Cardiac muscle cell (in vitro differentiated cells and primary cell): Measurements from ENCODE around the gene CCDC90B. TPM values are rescaled to one million over a fixed set of nuclear protein-coding genes. Genes with fewer than 3 reads are reported as not detected.

Experiments used
- DNase-seq, 2 donors: peaks; one replicate each; pipeline versions ENCODE4 v3.0.0 to v3.0.0-alpha.2; 2010 to 2017; ENCODE audit warnings: low read depth in 1 of 2, low spot score in 1 of 2
- H3K27ac ChIP-seq: fragments of 200-600 bp; sonication (generic); 2 replicates; pipeline ENCODE4 v1.5.1; 2016
- H3K27me3 ChIP-seq: fragments of 200-600 bp; sonication (generic); 2 replicates; pipeline ENCODE4 v1.6.0; 2016; ENCODE audit warnings: control low read depth
- H3K36me3 ChIP-seq: fragments of 200-600 bp; sonication (generic); 2 replicates; pipeline ENCODE4 v1.5.1; 2016; ENCODE audit warnings: control low read depth
- H3K4me1 ChIP-seq: fragments of 200-600 bp; sonication (generic); 2 replicates; pipeline ENCODE4 v1.8.1; 2017; ENCODE audit warnings: low read depth, mild to moderate bottlenecking, mixed run types
- H3K4me3 ChIP-seq: fragments of 200-600 bp; sonication (generic); 2 replicates; pipeline ENCODE4 v1.5.1; 2016; ENCODE audit warnings: mild to moderate bottlenecking
- H3K9me3 ChIP-seq: fragments of 200-600 bp; sonication (generic); 2 replicates; pipeline ENCODE4 v1.5.1; 2017; ENCODE audit warnings: low read depth, mild to moderate bottlenecking, control low read depth
- polyA plus RNA-seq: library from polyadenylated mRNA; unstranded; fragments of >200 nt; fragmentation: Nextera tagmentation; extraction: Ambion mirVana; gene quantifications from 2 replicates; pipeline ENCODE4 v1.2.1, GENCODE V29; 2016
- total RNA-seq: library from RNA; depleted of rRNA; stranded (reverse); fragments of >200 nt; gene quantifications from 2 replicates; pipeline ENCODE4 v1.2.3, GENCODE V29; 2016
- TF ChIP-seq, protein P1 (sequence below): IDR thresholded peaks from 2 replicates; pipeline ENCODE4 v1.5.1; 2012; ENCODE audit warnings: low read depth, mild to moderate bottlenecking, low read length

CCDC90B gene
- total and polyA plus RNA-seq, 2 experiments from 2014 or later = 58.8 to 94.1 TPM

DNA sequence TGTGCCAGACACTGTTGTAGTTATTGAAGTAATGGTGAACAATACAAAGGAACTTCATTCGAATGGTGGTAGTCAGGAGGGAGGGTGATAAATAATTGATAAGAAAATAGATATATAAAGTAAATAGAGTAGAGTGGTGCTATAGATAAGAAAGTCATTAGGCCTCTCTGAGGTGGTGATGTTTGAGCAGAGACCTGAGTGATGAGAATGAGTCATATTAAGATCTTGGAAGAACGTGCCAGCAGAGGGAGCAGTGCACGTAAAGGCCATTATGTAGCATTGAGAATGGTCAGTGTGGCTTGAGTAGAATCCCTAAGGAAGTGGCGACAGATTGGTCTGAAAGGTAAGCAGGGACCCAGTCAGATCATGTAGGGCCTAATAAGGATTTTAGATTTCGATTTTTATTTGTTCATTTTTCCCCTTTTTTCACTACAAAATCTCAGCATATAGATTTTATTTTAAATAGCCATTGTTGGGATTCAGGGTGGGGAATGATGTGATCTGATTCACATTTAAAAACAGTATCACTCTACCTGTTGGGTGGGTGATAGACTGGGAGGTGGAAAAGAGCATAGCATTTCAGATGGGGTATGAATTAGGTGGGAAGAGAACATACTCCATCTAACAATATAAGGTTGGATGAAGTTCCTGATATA is 44.7 kb downstream of the CCDC90B start:
- TF ChIP-seq, protein P1, sequence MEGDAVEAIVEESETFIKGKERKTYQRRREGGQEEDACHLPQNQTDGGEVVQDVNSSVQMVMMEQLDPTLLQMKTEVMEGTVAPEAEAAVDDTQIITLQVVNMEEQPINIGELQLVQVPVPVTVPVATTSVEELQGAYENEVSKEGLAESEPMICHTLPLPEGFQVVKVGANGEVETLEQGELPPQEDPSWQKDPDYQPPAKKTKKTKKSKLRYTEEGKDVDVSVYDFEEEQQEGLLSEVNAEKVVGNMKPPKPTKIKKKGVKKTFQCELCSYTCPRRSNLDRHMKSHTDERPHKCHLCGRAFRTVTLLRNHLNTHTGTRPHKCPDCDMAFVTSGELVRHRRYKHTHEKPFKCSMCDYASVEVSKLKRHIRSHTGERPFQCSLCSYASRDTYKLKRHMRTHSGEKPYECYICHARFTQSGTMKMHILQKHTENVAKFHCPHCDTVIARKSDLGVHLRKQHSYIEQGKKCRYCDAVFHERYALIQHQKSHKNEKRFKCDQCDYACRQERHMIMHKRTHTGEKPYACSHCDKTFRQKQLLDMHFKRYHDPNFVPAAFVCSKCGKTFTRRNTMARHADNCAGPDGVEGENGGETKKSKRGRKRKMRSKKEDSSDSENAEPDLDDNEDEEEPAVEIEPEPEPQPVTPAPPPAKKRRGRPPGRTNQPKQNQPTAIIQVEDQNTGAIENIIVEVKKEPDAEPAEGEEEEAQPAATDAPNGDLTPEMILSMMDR = peak; percentile 76
- DNase-seq = peak; percentile 75 to 77
- H3K36me3 ChIP-seq = no peaks in the 10 kb centered on the region
- H3K4me3 ChIP-seq = no peak overlapping the region
- no peaks in the 10 kb centered on the region for H3K9me3 ChIP-seq
- no peak overlapping the region for H3K27ac ChIP-seq
- peaks cover 11% of the 10 kb centered on the region for H3K4me1 ChIP-seq
- no peaks in the 10 kb centered on the region for H3K27me3 ChIP-seq

DNA sequence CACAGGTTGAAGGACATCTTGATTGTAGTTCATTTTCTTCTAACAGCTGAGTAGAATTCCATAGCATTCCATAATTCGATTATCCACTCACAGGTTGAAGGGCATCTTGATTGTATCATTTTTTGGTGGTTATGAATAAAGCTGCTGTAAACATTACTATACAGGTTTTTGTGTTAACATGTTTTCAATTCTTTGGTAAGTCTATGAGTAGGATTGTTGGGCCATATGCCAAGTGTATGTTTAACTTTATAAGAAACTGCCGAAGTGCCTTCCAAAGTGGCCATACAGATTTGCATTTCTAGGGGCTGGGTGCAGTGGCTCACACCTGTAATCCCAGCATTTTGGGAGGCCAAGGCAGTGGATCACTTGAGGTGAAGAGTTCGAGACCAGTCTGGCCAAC is 48.1 kb downstream of the CCDC90B start:
- H3K27me3 ChIP-seq = no peaks in the 10 kb centered on the region
- no peaks in the 10 kb centered on the region for H3K9me3 ChIP-seq
- H3K27ac ChIP-seq = no peak overlapping the region
- no peak overlapping the region for H3K4me3 ChIP-seq
- TF ChIP-seq, protein P1 = no peak
- no peak for DNase-seq
- peaks cover 27% of the 10 kb centered on the region for H3K4me1 ChIP-seq
- no peaks in the 10 kb centered on the region for H3K36me3 ChIP-seq

DNA sequence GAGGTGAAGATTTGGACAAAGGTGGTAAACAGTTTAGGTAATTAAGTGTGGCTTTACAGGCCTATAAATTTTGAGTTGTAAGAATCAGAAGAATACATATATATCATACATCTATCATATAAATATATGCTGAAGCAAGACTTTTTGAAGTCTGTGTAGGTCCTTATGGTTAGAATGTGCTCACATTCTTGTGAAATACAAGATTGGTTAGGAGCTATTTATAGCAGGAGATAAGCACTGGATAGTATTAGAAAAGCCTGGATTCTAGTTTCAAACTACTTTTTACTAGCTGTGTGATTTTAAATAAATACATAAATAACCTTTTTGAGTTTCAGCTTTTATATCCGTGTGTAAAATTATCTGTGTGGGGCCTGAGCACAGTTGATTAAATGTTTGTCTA is 50.3 kb downstream of the CCDC90B start:
- peaks cover 27% of the 10 kb centered on the region for H3K4me1 ChIP-seq
- TF ChIP-seq, protein P1 = no peak
- no peaks in the 10 kb centered on the region for H3K9me3 ChIP-seq
- H3K27ac ChIP-seq = peak overlapping the region; percentile 89
- no peaks in the 10 kb centered on the region for H3K36me3 ChIP-seq
- H3K4me3 ChIP-seq = no peak overlapping the region
- peak; percentile 53 to 57 for DNase-seq
- no peaks in the 10 kb centered on the region for H3K27me3 ChIP-seq

DNA sequence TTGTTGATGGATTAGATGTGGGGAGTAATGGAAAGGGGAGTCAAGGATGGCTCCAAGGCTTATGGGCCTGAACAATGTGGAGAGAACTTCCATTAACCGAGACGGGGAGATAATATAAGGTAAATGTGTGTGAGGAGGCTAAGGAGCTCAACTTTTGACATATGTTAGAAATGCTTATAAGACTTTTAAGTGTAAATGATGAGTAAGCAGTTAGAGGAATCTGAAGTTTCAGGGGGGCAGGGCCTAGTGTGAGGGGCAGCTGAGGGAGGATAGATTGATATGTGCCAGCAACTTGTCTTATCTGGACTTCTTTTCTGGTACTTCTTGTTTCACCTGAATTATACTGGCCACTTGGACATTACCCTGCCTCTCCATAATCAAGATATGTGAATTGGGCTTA is 62.7 kb downstream of the CCDC90B start:
- Histone ChIP-seq H3K4me3 (no peak overlapping the region), H3K4me1 (no peaks in the 10 kb centered on the region), H3K27me3 (no peaks in the 10 kb centered on the region), H3K9me3 (no peaks in the 10 kb centered on the region), H3K36me3 (no peaks in the 10 kb centered on the region), H3K27ac (no peak overlapping the region)
- TF ChIP-seq, protein P1 = no peak
- no peak for DNase-seq

DNA sequence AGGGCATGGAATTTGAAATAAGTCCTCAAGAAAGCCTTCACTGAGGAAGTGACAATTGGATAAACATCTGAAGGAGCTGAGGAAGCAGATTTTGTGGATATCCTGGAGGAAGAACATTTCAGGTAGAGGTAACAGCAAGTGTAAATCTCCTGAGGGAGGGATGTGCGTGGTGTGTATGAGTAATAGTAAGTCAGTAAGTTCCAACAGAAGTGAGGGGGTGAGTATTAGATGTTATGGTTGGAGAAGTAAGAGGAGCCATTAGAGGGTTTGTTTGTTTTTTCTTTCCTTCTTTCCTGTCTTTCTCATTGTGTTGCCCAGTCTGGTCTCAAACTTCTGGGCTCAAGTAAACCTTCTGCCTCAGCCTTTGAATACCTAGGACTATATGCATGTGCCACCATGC is 63.7 kb downstream of the CCDC90B start:
- H3K36me3 ChIP-seq = no peaks in the 10 kb centered on the region
- H3K27ac ChIP-seq = no peak overlapping the region
- H3K4me3 ChIP-seq = no peak overlapping the region

More for the DNA sequence above, 63.7 kb downstream of the CCDC90B start:
- Histone ChIP-seq H3K27me3 (no peaks in the 10 kb centered on the region), H3K4me1 (no peaks in the 10 kb centered on the region), H3K9me3 (no peaks in the 10 kb centered on the region)
- DNase-seq = no peak
- TF ChIP-seq, protein P1 = no peak
